GDM1 (cell line): ENCODE measurements around the gene CMTM3.
A peak's percentile ranks its signal among the peaks of the same experiment; 100 is the strongest.
"Not testable (repeated sequence)": the region's sequence is repeated elsewhere in the genome, so short reads cannot be mapped to it uniquely, and the experiment has no call there.

Source experiments
- DNase-seq: peaks from one replicate; lab custom pipeline; 2025; lab: John Stamatoyannopoulos, UW

CMTM3 gene, protein sequence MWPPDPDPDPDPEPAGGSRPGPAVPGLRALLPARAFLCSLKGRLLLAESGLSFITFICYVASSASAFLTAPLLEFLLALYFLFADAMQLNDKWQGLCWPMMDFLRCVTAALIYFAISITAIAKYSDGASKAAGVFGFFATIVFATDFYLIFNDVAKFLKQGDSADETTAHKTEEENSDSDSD

DNA sequence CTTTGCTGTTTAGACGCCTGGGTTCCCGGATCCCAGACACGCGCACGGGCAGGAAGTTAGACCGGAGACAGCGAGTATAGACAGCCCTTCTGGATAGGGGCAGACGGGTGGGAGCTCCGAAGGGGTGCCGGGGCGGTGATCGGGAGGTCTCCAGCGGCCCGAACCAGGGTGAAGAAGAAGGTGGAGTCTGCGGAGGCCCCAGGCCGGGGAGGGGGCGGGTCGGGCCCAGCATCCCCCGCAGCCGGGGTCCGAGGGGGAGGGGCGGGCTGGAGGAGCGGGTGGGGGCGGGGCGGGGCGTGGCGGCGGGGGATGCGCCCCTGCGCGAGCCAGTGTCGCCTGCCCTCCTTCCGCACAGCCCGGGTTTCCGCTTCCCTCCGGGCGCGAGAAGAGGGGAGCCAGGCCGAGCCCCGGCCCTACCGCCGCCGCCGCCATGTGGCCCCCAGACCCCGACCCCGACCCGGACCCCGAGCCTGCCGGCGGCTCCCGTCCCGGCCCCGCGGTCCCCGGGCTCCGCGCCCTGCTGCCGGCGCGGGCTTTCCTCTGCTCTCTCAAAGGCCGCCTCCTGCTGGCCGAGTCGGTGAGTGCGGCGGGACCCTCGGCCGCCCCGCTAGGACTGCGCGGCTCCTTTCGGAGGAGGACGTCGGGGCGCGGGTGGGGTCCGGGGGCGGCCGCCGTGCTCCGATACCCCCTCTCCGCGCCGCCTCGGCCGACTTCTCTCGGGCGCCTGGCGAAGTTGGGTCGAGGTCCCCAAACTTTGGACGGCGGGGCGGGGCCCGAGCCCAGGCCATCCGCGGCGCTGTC is at the start of gene CMTM3:
CMTM3 (plus strand) TSS at position 329 of the 801 bp plus-strand sequence; CDS start at position 431, 102 bp downstream.
- peak; percentile 32 for DNase-seq

DNA sequence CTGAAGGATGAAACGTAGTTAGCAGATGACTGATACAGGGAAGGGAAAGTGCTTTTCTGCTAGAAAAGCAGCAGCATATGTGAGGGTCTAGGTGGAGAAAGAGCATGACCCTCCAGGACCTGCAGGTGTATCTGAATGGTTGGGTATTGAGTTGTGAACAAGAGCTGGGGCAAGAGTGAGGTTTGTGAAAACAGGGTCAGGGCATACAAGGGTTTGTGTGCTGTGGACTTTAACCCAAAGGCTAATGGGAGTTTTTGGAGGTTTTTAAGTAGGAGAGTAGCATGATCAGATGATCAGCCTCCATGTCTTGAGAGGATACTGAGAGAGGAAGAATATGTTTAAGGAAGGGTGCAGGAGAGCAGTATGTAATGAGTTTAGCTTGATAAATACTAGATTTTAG is 44.4 kb upstream of the CMTM3 start:
- no peak for DNase-seq

DNA sequence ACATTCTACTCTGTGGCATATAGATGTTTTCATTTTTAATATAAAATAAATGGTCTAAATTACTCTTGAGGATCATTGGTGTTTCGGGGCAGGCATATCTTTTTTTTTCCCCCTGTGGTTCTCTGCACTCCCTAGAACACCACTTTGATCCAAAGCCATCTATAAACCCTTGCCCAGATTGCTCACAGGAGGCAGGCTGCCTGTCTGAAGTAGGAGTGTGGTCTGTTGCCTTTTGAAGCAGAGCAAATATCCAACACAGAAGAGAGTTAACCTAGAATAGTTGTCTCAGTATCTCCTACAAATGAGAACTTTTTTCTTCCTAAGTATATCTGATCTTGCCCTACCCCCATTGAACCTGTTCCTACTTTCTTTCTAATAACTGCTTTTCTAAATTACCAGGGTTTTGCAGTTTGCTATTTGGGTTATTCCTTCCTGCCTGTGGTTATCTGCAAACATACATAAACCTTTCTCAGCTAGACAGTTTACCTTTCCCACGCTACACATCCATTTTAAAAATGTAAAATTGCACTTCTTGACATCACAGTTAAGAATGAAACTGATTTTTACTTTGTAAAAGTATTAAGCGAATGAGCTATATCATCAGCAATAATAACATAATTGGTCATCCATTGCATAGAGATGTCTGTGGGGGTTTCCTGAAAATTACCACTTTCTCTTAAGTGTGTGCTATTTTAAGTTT is 43.0 kb upstream of the CMTM3 start:
- no peak for DNase-seq

DNA sequence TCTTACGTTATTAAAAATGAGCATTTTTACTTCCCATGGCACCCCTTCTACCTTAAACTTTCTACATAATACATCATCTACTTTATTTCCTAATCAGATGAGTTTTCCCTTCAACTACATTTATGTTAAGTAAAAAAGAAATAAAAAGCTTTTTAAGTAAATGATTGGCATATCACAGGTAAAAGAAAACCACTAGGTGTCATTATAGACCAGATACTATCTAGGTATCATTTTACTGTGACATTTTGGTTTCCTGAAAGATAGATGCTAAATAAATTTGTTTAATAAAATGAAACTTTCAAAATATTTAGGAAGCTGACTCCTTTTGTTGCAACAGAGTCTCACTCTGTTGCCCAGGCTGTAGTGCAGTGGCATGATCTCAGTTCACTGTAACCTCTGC is 42.1 kb upstream of the CMTM3 start:
- DNase-seq: no peak

DNA sequence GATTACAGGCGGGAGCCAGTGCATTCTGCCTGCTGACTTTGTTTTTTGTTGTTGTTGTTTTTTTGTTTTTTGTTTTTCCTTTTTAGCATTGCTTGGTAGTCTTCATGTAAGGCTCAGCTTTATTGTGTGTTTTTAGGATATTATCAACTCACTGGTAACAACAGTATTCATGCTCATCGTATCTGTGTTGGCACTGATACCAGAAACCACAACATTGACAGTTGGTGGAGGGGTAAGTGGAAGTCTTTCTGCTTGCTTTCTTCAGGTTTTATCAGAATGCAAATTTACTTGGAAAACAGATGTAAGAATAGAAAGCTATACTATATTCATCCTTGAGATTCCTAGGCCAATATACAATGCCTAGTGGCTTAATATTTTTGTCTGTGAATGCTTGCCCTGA is 41.5 kb upstream of the CMTM3 start:
- no peak for DNase-seq

GRCh38 chr16:66563574-66564334 is 40.8 kb upstream of the CMTM3 start:
- no peak for DNase-seq

GRCh38 chr16:66566051-66566901 is 38.2 kb upstream of the CMTM3 start, which contains the start of gene CMTM1:
TSS of gene CMTM1 (plus strand) at chr16:66566439. CDS start at chr16:66566514, 75 bp downstream.
- no peak for DNase-seq

GRCh38 chr16:66567270-66567669 is 37.2 kb upstream of the CMTM3 start:
- DNase-seq: not testable (repeated sequence)

- DNase-seq: no peak
Observed at GRCh38 chr16:66568355-66568754, 36.1 kb upstream of the CMTM3 start.

GRCh38 chr16:66569131-66569530 is 35.4 kb upstream of the CMTM3 start:
- DNase-seq: no peak

GRCh38 chr16:66569827-66570405 is 34.6 kb upstream of the CMTM3 start:
- no peak for DNase-seq

GRCh38 chr16:66572356-66572755 is 32.1 kb upstream of the CMTM3 start:
- no peak for DNase-seq

DNA sequence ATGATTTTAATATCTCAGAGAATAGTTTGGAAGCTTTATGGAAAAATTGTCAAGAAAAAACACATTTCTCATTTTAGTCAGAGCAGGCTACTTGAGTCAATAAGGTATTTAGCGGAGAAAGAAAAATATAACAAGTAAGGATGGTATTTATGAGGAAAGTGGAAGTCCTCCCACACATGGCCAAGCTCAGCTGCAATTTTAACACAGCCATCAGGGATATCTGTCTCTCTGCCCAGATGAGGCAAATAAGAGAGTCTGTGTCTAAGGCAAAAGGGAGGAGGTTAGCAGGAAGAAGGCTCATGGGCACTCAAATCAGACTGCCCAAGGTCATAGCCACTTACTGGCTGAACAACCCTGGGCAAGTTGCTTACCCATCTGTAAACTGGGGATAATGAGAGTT is 30.4 kb upstream of the CMTM3 start:
- no peak for DNase-seq

- DNase-seq: no peak
Observed at GRCh38 chr16:66574531-66574930, 30.0 kb upstream of the CMTM3 start.

DNA sequence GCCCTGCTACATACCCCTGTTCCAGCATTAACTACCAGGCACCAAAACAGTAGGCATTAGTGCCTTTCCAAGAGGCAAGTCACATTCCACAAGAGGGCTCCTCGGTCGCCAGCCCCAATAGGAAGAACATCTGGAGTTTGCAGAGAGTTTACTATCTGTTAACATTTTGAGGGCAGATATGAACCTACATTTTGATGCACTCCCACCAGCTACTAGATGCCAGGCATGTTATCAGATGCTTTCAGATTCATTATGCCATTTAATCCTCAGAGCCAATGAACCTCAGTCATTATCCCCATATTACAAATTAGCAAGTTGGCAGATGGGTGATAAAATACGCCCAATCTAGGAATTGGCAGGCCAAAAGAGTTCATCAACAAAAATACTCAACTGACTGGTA is 29.4 kb upstream of the CMTM3 start:
- DNase-seq: no peak

- DNase-seq: no peak
Observed at GRCh38 chr16:66576296-66576695, 28.2 kb upstream of the CMTM3 start.

- DNase-seq: no peak
Observed at GRCh38 chr16:66578651-66579531, 25.6 kb upstream of the CMTM3 start, which contains the start of gene CMTM2. TSS of gene CMTM2 (plus strand) at chr16:66579463. CDS start at chr16:66579608, 145 bp downstream.

GRCh38 chr16:66580605-66581209 is 23.8 kb upstream of the CMTM3 start:
- no peak for DNase-seq

- no peak for DNase-seq
Observed at GRCh38 chr16:66581246-66581952, 23.1 kb upstream of the CMTM3 start.
